Measurements from ENCODE around the gene OVOL1.
A peak's percentile ranks its signal among the peaks of the same experiment; 100 is the strongest.

Gene OVOL1

DNA sequence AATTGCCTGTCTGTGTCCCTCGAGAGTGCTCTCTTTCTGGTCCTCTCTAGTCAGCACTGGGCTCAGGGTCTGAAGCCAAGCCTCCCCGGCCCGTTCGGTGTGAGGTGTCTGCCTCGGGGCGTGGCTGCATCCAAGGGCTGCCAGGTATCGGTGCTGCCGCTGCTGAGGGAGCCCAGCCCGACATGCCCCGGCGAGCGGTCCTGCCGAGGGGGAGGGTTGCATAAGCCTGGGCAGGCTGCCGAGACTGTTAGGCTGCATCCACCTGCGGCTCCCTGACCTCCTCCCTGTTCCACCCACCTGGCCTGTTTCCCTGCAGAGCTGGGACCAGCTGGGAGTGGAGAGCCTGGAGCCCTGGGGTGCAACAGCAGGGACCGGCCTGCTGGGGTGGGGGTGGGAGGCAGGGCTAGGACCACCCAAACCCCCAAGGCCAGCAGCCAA is 6.3 kb downstream of the OVOL1 start:
- no peak for DNase-seq

DNA sequence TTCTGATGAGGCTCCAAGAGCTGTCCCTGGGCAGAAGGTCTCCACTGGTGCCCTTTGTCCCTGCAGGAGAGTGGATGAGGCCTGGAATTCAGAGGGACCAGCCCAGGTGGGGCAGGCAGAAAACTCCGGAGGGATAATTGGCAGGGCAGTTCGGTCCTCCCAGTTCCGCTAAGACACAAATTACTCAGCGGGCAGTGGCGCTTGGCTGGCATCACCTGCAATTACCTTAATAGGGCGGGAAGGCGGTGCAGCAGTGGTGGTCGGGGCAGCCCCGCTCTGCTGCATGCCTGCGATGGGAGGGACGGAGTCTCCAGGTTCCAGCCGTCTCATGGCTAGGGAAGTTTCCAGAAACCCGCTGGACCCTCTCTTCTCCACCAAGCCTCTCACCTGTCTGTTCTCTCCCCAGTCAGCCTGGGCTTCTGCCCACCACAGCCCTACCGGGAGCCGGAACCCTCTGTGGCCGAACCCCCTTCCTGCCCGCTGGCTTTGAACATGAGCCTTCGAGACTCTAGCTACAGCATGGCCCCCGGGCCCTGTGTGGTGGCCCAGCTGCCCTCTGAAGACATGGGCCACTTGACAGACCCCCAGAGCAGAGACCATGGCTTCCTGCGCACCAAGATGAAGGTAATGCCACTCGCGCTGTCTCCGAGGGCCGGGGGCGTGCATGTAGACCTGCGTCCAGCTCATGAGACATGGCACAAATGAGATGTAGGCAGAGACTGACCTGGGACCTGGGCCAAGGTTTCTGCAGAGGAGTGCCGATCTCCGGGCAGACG is 7.0 kb downstream of the OVOL1 start:
- no peak for DNase-seq

DNA sequence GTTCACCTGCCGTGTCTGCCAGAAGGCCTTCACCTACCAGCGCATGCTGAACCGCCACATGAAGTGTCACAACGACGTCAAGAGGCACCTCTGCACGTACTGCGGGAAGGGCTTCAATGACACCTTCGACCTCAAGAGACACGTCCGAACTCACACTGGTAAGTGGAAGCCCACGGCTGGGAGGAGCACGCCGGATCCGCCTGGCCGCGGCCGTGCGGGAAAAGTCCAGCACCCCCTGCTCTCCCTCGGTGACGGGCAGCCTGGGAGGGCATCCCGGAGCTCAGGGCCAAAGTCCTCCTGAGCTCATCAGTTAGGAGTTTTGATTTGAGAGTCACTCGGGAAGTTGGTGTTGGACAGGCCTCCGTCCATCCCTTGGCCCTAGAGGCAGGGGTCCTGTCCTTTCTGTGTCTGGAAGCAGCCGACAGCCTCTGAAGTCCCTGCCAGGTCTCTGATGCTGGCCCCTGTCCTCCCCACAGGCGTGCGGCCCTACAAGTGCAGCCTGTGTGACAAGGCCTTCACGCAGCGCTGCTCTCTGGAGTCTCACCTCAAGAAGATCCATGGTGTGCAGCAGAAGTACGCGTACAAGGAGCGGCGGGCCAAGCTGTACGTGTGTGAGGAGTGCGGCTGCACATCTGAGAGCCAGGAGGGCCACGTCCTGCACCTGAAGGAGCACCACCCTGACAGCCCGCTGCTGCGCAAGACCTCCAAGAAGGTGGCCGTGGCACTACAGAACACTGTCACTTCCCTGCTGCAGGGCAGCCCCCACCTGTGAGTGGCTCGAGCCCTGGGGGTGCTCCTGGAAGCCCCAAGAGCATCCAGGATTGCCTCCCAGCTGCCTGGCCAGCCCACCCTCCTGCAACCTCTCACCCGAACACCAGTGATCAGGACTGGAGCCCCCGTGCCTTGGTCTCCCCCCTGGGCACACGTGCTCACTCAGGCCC is 8.0 kb downstream of the OVOL1 start:
- DNase-seq, result no peak

DNA sequence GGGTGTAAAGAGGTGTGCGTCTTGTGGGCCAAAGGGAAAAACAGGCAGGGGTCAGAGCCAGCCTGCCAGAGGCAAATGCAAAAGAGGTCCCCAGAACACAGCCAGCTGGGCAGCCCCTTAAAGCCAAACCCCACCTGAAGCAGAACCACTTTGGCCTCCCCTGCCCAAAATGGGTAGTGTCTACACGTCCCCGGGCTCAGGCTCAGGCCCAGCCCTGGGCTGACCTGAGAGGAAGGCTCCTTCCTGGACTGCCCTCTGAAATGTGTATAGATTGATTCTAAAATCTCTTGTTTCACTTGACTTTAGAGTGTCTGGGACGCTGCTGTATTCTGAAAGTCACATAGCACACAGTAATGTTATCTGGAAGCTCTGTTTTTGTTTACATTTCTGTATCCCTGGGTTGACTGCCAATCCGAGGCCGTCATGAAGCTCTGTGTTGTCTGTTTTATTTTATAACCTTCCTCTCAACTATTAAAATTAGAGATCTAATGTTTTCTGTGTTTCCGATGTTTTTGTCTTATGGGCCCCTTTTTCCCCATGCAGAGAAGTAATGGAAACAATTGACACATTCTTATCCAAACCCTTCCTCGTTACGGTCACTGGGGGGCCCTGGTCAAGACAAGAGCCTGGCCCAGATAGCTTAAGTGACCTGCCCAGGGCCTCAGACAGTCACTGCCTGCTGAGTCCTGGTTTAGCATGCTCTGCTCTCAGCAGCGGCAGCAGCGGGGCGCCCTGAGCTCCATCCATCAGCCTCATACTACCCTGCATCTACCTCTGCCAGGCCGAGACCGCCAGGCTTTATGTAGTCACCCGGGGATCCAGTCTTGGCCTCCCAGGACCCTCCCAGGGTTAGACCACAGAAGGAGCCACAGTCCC is 10.1 kb downstream of the OVOL1 start:
- no peak for DNase-seq

DNA sequence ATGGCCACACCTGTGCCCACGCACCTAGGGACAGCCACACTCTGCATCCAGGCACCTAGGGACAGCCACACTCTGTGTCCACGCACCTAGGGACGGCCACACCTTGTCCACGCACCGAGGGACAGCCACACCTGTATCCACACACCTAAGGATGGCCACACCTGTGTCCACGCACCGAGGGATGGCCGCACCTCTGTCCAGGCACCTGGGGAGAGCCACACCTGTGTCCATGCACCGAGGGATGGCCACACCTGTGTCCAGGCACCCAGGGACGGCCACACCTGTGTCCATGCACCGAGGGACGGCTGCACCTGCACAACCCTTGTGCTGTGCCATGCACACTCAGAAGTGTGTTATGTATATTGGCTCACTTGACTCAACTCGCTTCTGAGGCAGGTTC is 10.8 kb downstream of the OVOL1 start:
- no peak for DNase-seq

DNA sequence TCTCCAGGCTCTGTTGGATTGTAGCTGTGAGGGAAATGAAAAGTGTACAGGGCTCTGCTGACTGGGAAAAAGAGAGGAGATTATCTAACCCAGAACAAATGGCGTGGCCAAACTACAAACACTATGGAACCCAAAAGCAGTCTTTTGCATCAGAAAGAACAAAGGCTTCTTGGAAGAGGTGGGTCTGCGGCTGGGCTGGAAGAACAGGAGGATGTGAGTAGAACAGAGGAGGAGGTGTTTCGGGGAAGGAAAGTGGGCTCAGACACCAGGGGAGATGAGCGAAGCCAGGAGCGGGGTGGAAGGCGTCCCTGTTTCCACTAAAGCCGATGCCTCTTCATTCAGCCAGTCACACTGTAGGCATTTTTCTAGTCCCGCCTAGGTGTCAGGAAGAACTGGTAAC is 12.0 kb downstream of the OVOL1 start:
- DNase-seq, result no peak

DNA sequence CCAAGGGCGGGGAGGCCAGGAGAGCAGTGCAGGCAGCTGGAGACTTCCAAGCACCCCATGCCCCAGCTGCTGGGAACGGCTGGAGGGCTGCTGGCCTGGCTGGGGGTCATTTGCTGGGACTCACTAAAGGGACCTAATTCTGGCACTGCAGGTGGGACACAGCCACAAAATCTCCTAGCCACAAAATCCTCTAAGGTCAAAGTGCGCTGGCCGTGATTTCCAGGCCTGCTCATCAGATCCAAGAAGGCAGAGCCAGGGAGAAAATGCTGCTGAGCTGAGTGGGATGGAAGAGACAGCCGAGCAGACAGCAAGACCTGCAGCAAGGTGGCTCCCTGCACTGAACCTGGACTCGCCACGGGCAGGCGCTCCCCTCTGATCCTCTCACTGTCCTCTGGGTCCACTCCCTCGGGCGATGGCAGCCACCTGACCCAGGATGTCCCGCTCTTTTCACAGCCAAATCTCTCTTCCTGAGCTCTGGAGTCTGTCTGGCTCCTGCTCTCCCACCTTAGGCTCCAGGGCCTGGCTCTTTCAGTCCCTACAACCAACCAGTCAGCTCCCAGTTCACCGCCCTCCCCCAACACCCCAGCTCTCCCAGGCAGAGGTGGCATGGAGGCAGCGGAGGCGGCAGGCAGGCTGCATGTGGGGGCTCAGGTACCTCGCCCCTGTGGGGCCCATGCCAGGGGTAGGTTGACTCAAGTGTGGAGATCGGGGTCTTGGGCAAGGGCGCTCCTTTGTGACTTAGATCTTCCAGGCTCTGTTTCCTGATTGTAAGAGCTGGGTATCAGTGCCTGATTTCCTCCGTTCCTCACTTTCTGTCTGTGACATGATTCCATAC is 14.5 kb downstream of the OVOL1 start:
- DNase-seq, result no peak

DNA sequence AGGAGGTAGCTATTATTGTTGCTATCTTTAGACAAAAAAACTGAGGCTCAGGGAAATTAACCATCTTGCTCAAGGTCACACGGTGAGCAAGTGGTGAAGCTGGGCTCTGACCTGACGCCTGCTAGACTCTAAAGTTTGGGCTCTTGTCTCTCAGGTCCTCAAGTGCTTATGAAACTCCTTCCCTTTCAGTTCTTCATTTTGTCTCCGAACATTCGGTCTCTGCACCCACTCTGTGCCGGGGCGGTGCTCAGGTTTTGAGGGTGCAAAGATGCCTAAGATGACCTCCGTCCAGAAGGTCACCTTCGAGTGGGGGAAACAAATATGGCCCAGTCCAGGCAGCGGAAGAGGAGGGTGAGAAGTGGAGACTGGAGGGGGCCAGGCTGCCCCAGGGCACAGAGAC is 16.0 kb downstream of the OVOL1 start:
- no peak for DNase-seq

DNA sequence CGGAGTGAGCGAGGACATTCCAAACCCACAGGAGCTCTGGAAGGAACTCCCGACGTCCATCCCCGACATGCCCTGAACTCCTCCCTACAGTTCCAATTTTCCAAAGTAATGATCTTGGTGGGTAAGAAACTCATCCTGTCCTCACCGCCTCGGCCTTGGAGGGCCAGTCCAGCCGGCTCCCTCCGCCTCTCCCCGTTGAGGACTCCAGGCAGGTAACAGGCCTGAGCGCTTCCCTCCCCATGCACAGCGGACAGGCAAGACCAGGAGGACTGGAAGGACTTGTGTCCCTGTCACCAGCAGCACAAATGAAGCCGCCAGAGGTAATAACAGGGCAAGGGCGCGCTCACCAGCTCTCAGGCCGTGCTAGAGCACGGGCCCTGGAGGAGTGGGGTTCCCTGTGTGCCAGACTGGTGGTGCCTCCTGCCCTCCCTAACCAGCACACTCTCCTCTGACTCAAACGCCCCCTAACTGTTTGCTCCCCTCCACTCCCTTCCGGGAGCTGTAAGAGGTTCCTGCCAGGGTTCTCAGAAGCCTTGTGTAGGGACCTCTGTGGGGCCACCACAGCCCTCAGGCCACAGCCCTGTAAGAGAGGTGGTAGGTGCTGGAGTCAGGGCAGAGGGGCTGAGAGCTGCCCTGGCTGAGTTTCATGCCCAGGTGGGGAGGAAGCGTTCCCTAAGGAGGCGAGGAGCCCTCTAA is 17.1 kb downstream of the OVOL1 start:
- no peak for DNase-seq

DNA sequence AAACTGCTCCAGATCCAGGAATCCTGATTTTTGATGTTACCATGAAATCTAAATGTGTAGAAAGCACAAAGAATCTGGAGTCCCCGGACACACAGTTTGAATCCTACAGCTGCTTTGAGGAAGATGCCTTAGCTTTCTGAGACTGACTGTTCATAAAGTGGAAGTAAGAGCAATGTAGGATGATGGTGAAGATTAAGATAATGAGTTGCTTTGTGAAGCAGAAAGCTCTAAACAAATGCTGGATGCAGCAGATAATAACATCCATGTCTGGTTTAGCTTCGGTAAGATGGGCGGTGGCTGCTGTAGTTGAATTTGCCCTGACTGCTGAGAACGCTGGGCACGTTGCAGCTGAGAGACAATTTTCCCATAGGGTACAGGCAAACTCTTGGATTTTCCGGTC is 20.1 kb downstream of the OVOL1 start:
- DNase-seq, result no peak

DNA sequence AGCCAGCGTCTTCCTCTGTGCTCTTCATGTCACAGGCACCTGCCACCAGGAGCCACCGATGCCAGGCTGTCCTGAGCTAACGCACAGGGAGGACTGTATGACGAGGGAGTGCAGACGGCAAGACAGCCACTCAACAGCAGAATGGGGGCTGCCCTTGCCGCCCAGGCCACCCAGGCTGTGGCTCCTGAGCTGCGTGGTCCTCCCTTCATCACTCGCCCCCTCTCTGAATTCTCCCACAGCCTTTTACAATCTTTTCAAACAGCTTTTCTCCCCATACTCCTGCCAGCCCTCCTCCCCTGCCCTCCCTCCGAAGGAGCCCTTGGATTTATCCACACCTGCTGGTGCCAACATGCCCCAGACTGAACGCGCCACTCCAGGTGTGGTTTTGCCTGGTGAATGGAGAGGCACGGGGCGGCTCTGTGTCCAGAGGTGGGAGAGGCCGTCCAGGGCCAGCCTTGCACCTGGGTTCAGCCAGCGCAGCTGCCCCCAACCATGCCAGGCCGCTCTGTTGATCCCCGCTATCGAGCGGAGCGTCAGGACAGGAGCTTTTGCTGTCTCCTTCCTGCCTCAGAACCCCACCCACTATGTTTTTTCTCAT is 22.0 kb downstream of the OVOL1 start:
- DNase-seq, result no peak

DNA sequence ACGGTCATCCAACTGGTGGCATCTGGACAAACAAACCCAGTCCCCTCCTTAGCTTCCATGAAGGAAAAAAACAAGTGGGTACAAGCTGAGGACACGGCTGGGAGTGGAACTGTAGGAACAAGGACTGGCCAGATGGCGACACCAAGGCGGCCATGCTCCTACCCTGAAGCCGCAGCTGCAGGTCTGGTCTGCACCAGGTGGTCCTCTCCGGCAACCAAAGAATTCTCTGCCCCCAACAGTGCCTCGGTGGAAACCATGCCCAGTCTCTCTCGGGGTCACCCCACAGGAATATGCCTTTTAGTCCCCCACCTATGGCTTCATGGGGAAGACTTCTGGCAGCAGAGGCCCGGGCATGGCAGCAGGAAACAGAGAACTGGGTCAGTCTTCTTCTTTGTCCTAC is 22.6 kb downstream of the OVOL1 start:
- no peak for DNase-seq

DNA sequence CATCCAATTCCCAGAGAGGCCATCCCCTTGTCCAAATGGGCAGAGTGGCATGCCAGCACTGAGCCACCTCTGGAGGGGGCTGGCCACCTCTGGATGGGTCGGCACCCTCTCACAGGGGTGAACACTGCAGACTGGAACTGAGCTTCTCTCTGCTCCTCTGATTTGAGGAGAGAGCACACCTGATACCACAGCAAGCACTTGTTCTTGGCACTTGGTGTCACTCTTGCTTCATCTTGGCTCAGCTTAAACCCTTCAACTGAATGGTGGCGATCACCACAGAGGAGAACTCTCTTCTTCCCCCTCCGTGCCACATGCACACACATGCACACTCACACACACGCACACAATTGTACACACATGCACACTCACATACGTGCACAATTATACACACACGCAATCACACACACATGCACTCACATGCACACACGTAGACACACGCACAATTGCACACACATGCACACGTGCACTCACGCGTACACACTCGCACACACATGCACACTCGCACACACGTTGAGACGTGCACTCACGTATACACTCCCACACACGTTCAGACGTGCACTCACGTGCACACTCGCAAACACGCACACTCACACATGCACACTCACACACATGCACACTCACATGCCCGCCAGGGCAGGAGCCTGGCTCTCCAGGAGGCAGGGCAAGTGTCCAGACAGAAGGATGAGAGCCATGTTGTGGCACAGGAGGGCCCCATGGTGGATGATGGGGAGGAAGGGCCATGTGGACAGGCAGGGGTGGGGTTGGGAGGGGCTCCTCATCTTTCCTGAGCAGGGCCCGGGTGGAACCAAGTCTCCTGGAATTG is 23.4 kb downstream of the OVOL1 start:
- DNase-seq, result no peak

DNA sequence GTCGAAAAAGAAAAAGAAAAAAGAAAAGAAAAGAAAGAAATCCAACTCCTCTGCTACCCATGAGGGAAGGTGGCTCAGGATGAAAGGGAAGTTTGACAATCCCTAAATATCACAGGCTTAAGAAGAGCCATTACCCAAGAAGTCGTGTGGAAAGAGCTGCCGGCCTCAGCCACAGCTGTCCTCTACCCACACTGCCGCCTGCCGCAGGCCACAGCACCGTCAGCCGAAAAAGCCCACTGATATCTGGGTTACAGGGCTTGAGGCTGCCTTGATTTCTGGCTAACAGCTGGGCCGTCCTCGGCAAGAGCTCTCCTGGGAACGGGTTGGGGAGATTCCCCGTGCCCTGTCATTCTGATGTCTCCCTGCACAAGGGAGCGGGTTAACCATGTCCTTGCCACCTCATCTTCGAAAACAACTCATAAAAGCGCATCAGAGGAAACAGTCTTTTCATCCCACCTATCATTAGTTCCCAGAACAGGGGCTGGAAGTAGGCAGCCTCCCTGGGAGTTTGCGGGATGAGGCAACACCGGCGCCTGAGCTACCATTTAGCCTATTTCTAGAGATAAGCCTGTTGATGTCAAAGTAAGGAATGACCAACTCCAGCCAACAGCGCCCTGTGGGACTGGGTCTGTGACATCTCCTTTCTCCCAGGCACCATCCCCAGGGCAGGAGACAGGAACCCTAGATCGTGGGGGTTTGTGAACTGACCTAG is 25.1 kb downstream of the OVOL1 start:
- DNase-seq, result no peak

DNA sequence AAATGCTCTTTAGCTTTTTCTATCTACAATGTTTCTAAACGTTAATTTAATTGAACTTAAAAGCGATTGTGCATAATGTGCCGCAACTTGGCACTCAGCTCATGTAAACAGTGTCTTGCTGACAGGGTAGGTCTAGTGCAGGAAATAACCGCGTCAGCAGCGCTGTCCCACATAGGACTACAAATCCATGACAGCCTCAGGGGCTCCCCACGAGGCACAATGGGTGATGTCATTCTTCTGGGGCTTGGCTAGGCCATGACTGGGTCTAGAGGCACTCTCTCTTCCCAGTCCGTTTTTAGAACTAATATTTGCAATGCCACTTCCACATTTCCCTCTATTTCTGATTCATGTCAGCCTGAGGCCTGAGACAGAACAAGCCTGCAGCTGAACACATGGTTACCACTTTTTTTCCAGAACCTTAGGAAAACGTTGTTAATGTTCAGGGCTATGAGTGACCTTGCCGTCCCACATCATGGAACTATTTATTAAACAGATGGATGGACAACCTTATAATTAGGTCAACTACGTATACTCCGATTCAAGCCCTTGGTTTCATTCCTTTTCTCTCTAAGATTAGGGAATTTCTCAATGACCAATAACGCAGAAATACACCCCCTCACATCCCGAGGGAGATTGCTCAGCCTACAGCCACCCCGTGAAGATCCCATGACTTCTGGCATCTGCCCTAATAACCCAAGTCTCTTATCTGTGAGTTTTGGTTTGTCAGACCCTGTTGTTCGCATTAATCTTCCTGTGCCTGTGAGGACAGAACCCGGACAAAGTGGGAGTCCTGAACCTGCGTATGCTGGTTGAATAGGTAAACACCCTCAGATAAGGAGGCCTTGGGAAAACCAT is 27.5 kb downstream of the OVOL1 start:
- DNase-seq, result no peak

DNA sequence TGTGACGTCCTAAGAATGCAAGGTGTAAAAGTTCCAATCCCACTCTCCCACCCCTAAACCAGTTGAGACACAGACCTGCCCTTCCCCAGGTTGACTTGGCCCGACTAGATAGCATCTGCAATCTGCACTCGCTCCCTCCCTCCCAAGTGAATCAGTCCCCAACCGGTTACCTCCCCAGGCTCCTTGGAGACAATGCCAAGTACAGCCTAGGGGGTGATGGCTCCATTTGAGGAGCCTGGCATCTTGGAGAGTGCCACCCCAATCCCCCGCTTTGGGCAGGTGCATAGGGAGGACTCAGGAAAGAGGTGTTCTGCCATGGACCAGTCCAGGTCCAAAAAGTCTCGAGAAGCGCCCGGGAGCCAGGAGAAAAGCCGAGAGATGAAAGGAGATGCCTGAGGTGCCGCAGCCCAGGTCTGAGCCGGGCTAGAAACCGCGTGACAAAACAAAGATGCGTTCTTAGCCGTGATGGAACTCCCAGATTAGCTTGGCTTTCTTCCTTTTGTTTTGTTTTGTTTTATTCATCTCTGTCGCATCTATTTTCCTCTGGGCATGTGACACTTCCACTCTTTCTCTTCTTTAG is 28.2 kb downstream of the OVOL1 start:
- no peak for DNase-seq

DNA sequence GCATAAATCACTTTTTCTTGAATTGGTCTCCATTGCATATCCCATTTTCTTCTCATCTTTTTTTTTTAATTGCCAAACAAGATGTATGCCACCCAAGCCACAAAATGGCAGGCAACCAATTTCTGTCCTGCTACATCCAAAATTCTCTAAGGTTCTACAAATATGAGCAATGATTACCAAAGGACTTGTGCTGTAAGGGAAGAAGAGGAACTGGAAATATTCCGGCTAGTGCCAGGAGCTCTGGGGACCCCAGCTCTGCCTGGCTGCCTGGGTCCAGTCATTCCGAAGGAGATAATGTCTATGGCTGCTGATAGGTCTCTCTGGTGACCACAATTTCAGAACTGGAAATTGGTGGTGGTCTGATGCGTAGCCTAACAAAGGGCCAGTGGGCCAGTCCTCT is 29.8 kb downstream of the OVOL1 start:
- no peak for DNase-seq

DNA sequence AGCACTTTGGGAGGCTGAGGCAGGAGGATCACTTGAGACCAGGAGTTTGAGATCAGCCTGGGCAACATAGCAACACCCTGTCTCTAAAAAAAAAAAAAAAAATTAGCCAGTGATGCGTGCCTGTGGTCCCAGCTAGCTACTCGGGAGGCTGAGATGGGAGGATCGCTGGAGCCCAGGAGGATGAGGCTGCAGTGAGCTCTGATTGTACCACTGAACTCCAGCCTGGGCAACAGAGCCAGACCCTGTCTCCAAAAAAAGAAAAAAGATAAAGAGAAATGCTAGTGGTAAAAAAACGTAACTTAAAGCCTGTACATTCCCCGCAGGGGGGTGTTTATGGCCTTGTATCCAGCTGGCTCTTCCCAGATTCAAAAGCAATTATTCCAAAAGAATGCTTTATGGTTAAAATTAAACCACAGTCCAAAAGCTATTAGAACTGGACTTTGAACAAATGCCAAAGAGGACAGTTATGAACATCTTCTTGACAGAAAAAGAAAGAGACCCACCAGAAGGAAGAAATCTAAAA is 30.5 kb downstream of the OVOL1 start:
- DNase-seq, result peak in 1 of 2 experiments; percentile 11
